Thyroid gland (tissue), 4 donors: ENCODE measurements around the gene DDA1. TPM values are rescaled to one million over a fixed set of nuclear protein-coding genes. Genes with fewer than 3 reads are reported as not detected.
"Not testable (repeated sequence)": the region's sequence is repeated elsewhere in the genome, so short reads cannot be mapped to it uniquely, and the experiment has no call there.

ENCODE experiments used
- DNase-seq, 2 donors: peaks; one replicate each; pipeline ENCODE4 v3.0.0-alpha.2; 2019
- H3K27ac ChIP-seq, 3 donors: fragments of 200-600 bp; sonication (generic); 1 replicate in 2 of 3; 2 replicates in 1 of 3; pipeline ENCODE4 v1.5.1; 2016 to 2019; ENCODE audit warnings: mild to moderate bottlenecking in 1 of 3, moderate library complexity in 1 of 3
- H3K27me3 ChIP-seq: fragments of 200-600 bp; sonication (generic); one replicate; pipeline ENCODE4 v1.5.1; 2019
- H3K36me3 ChIP-seq, 2 donors: fragments of 200-600 bp; sonication (generic); one replicate each; pipeline ENCODE4 v1.5.1; 2016 to 2019
- H3K4me1 ChIP-seq, 2 donors: fragments of 200-600 bp; sonication (generic); one replicate each; pipeline ENCODE4 v1.5.1; 2017 to 2019
- H3K4me3 ChIP-seq, 3 donors: fragments of 200-600 bp; sonication (generic); replicated peaks in 1 of 3; 1 replicate in 2 of 3; 2 replicates in 1 of 3; pipeline ENCODE4 v1.5.1; 2016; ENCODE audit warnings: mild to moderate bottlenecking in 1 of 3
- H3K9me3 ChIP-seq: fragments of 200-600 bp; sonication (generic); one replicate; pipeline ENCODE4 v1.5.1; 2017
- POLR2A ChIP-seq, 2 donors: fragments of 450-650 bp; IDR thresholded peaks; one replicate each; pipeline ENCODE4 v1.6.1; 2017; ENCODE audit warnings: antibody characterized with exemption in 2 of 2, mild to moderate bottlenecking in 2 of 2, moderate library complexity in 1 of 2
- WGBS, 2 donors: methylation state at CpG; one replicate each; pipeline ENCODE4 v1.1.5; 2017; 5-methylcytosine and 5-hydroxymethylcytosine counted together
- intact Hi-C: fragments of 100-400 bp; cut with DNase I; formaldehyde crosslinking; loops from one replicate; pipeline ENCODE4 v1.15.1; 2023
- total RNA-seq, 4 donors: library from RNA; depleted of rRNA; stranded (reverse); fragments of >200 nt; gene quantifications; one replicate each; pipeline ENCODE4 v1.2.3, GENCODE V29; 2016
- TF ChIP-seq, protein P1 (sequence below), 6 experiments: fragments of 200-600 bp in 3 of 6; fragments of 450-650 bp in 3 of 6; sonication (generic) in 3 of 6; IDR thresholded peaks; one replicate each; pipeline ENCODE4 v1.5.1; 2016 to 2019; ENCODE audit warnings: antibody characterized with exemption in 6 of 6, mild to moderate bottlenecking in 2 of 6, inconsistent platforms in 1 of 6, moderate library complexity in 1 of 6

DDA1 gene
- total RNA-seq, 4 donors from 2014 or later = 14.5 to 40.4 (median 20.1) TPM

DNA sequence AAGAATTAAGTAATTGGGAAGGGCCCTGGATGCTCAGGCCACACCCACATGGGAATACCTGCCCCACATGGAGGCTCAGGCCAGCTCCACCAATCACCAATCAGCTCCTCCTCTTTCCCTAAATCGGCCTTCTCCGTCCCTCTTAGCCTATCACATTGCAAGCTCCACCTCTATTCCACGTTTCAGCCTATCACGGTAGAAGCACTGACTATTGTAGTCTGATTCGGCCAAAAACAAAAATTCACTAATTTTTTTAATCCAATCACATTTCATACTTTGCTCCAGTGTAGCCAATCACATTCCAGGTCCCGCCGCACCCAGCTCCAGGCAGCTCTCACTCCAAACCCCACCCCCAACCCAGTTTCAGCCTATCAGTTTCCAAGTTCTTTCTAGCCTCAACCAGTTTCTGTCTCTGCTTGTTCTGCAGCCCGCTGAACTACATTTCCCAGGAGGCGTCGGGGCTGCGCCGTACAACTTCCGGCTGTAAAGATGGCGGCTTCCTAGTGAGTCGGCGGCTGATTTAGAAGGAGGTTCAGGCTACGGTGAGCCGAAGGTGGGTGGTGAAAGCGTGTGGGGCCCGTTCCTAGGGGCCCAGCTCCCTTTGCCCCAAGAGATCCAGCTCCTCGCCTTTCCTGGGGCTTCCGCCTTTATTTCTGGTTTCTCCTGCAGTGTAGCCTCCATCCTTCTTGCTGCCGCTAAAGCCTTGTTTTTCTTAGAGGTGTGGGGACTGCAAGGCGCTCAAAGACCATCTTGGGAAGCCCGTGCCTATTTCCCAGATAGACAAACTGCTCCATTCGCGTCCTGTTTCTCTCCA lies 42.2 kb upstream of the DDA1 start, which contains the start of gene BABAM1:
Gene BABAM1 (plus strand): TSS at position 469 of the 814 bp plus-strand sequence. CDS start 1,364 bp downstream, outside the sequence.
- WGBS, 2 donors = 0% methylated on average over 22 to 27 of the region's 27 CpGs
- TF ChIP-seq, protein P1, sequence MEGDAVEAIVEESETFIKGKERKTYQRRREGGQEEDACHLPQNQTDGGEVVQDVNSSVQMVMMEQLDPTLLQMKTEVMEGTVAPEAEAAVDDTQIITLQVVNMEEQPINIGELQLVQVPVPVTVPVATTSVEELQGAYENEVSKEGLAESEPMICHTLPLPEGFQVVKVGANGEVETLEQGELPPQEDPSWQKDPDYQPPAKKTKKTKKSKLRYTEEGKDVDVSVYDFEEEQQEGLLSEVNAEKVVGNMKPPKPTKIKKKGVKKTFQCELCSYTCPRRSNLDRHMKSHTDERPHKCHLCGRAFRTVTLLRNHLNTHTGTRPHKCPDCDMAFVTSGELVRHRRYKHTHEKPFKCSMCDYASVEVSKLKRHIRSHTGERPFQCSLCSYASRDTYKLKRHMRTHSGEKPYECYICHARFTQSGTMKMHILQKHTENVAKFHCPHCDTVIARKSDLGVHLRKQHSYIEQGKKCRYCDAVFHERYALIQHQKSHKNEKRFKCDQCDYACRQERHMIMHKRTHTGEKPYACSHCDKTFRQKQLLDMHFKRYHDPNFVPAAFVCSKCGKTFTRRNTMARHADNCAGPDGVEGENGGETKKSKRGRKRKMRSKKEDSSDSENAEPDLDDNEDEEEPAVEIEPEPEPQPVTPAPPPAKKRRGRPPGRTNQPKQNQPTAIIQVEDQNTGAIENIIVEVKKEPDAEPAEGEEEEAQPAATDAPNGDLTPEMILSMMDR (IDR thresholded peaks at IDR 0.05) = no peak
- peak in 1 of 2 donors; percentile 41 for TF ChIP-seq POLR2A (IDR thresholded peaks at IDR 0.05)
- peaks cover 5% of the 10 kb centered on the region in 2 donors for H3K4me1 ChIP-seq
- DNase-seq = peak; percentile 96 to 97
- H3K9me3 ChIP-seq = no peaks in the 10 kb centered on the region
- H3K27ac ChIP-seq = peak within 1 kb of the TSS in 2 of 3 donors; percentile 13 to 57
- peaks cover 12 to 15% of the 10 kb centered on the region in 2 donors for H3K36me3 ChIP-seq
- peak within 1 kb of the TSS; percentile 40 to 46 (median 46) for H3K4me3 ChIP-seq
- no peaks in the 10 kb centered on the region for H3K27me3 ChIP-seq
- intact Hi-C loops = loop anchor here (10.0 kb wide), 1 partner anchor 52 kb away; the partner anchor contains the start of gene USE1

DNA sequence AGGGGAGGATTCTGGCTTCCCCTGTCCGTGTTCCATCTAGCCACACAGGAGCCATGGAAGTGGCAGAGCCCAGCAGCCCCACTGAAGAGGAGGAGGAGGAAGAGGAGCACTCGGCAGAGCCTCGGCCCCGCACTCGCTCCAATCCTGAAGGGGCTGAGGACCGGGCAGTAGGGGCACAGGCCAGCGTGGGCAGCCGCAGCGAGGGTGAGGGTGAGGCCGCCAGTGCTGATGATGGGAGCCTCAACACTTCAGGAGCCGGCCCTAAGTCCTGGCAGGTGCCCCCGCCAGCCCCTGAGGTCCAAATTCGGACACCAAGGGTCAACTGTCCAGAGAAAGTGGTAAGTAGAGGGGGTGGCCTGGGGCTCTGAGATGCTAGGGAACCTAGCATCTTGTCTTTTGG lies 40.6 kb upstream of the DDA1 start:
- Histone ChIP-seq H3K36me3 (peaks cover 16 to 19% of the 10 kb centered on the region in 2 donors), H3K4me1 (peaks cover 5% of the 10 kb centered on the region in 2 donors), H3K4me3 (no peak overlapping the region), H3K27me3 (no peaks in the 10 kb centered on the region), H3K27ac (no peak overlapping the region), H3K9me3 (no peaks in the 10 kb centered on the region)
- no peak for DNase-seq
- intact Hi-C loops = loop anchor here (10.0 kb wide), 1 partner anchor 54 kb away; the partner anchor contains the start of gene USE1
- 87 to 97% methylated on average over 4 to 13 of the region's 13 CpGs for WGBS, 2 donors
- TF ChIP-seq POLR2A (IDR thresholded peaks at IDR 0.05) = no peak
- TF ChIP-seq, protein P1 (IDR thresholded peaks at IDR 0.05) = no peak

DNA sequence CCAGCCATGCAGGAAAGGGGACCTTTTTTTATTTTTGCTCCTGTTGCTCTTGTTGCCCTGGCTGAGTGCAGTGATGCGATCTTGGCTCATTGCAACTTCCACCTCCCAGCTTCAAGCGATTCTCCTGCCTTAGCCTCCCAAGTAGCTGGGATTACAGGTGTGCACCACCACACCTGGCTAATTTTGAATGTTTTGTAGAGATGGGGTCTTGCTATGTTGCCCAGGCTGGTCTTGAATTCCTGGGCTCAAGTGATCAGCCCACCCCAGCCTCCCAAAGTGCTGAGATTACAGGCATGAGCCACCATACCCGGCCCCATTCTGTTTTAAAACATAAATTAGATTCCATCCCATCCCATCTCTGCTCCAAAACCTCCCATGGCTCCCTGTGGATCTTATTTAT lies 34.5 kb upstream of the DDA1 start:
- H3K27me3 ChIP-seq, intact Hi-C loops, H3K4me3 ChIP-seq, H3K9me3 ChIP-seq, H3K4me1 ChIP-seq, DNase-seq, H3K27ac ChIP-seq: not testable (repeated sequence)
- WGBS, 2 donors = 98 to 99% methylated on average over 3 of the region's 3 CpGs
- H3K36me3 ChIP-seq = peaks cover 35 to 55% of the 10 kb centered on the region in 2 donors

DNA sequence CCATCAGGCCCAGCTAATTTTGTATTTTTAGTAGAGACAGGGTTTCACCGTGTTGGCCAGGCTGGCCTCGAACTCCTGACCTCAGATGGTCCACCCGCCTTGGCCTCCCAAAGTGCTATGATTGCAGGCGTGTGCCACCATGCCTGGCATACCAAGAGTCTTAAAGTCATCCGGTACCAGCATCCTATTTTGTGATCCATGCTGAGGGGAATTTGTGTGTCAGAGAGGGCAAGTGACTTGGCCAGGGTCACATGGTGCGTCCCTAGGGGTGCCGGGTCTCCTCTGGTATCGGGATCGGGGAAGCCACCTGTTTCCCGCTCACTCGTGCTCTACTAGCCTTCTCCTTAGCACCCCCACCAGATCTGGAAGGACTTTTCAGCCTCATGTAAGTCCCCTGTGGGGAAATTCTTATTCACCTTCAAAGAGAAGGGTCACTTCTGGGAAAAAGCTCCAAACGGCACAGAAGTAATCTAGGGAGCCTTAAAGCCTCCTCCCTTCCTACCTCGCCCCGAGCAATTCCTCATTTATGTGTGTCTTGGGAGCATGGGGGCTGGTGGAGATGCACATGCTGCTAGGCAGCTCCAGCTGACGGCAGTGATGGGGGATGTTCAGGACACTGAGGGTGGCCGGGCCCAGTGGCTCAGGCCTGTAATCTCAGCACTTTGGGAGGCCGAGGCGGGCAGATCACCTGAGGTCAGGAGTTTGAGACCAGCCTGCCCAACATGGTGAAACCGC lies 33.8 kb upstream of the DDA1 start:
- intact Hi-C loops = no loop called here
- H3K9me3 ChIP-seq = no peaks in the 10 kb centered on the region
- no peak overlapping the region for H3K4me3 ChIP-seq
- H3K27ac ChIP-seq = no peak overlapping the region
- DNase-seq = no peak
- no peaks in the 10 kb centered on the region for H3K27me3 ChIP-seq
- TF ChIP-seq, protein P1 (IDR thresholded peaks at IDR 0.05) = no peak
- no peak for TF ChIP-seq POLR2A (IDR thresholded peaks at IDR 0.05)
- H3K4me1 ChIP-seq = no peaks in the 10 kb centered on the region
- 92 to 94% methylated on average over 19 of the region's 19 CpGs for WGBS, 2 donors
- H3K36me3 ChIP-seq = peaks cover 35 to 55% of the 10 kb centered on the region in 2 donors

DNA sequence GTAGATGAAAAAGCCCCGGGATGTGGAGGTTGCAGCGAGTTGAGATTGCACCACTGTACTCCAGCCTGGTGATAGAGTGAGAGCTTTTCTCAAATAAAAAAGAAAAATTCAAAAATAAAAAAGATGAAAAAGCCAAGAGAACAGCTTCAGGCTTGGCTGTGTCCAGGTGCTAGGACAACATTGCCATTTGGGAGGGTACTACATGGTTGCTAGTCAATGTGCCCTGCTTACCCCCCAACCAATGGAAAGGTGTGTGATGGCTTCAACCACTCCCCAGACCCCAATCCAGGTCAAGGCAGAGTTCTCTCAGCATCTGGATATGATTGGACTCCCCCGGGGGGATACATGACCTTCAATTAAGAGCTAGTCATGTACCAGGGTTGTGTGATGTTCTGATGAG lies 29.9 kb upstream of the DDA1 start:
- Histone ChIP-seq H3K9me3 (no peaks in the 10 kb centered on the region), H3K27ac (no peak overlapping the region), H3K36me3 (peaks cover 13 to 32% of the 10 kb centered on the region in 2 donors), H3K4me3 (no peak overlapping the region), H3K4me1 (peaks cover 12 to 13% of the 10 kb centered on the region in 2 donors), H3K27me3 (peaks cover 9% of the 10 kb centered on the region)
- intact Hi-C loops = no loop called here
- WGBS, 2 donors = 66 to 85% methylated on average over 3 of the region's 3 CpGs
- DNase-seq = no peak
- TF ChIP-seq, protein P1 (IDR thresholded peaks at IDR 0.05) = no peak
- TF ChIP-seq POLR2A (IDR thresholded peaks at IDR 0.05) = no peak
